Left lung (tissue), 10 donors: ENCODE data around the gene TRMU. TPM values are rescaled to one million over a fixed set of nuclear protein-coding genes. Genes with fewer than 3 reads are reported as not detected.
A peak's percentile ranks its signal among the peaks of the same experiment; 100 is the strongest.

ENCODE experiments used
- ATAC-seq: fragments of 200-7000 bp; cut with Tn5 transposase; one replicate; pipeline ENCODE4 v1.9.1; 2020; ENCODE audit warnings: moderate library complexity
- DNase-seq, 4 donors: peaks; one replicate each; pipeline ENCODE4 v3.0.0-alpha.2; 2013 to 2020
- H3K27ac ChIP-seq, 2 donors: fragments of 200-600 bp; sonication (generic) in 1 of 2; one replicate each; pipeline versions ENCODE4 v1.5.0 to v1.8.0; 2020 to 2021
- H3K27me3 ChIP-seq, 2 donors: fragments of 200-600 bp; sonication (generic) in 1 of 2; one replicate each; pipeline versions ENCODE4 v1.5.0 to v1.8.0; 2020 to 2021
- H3K36me3 ChIP-seq, 2 donors: fragments of 200-600 bp; sonication (generic) in 1 of 2; one replicate each; pipeline versions ENCODE4 v1.5.0 to v1.8.0; 2020 to 2021
- H3K4me1 ChIP-seq, 2 donors: fragments of 200-600 bp; one replicate each; pipeline ENCODE4 v1.8.0; 2021
- H3K4me3 ChIP-seq, 2 donors: fragments of 200-600 bp; sonication (generic) in 1 of 2; one replicate each; pipeline versions ENCODE4 v1.5.0 to v1.8.0; 2020 to 2021; ENCODE audit warnings: mild to moderate bottlenecking in 1 of 2
- H3K9me3 ChIP-seq, 2 donors: fragments of 200-600 bp; sonication (generic) in 1 of 2; one replicate each; pipeline versions ENCODE4 v1.5.0 to v1.8.0; 2020 to 2021
- intact Hi-C, 2 donors: fragments of 100-400 bp; cut with DNase I; formaldehyde crosslinking; loops; one replicate each; pipeline versions ENCODE4 v1.11.2 to v1.14.2; 2022
- polyA plus RNA-seq, 6 donors: library from polyadenylated mRNA; unstranded; fragments of 120-200 nt; gene quantifications; one replicate each; pipeline ENCODE4 v1.2.1, GENCODE V29; 2013; ENCODE audit not compliant: insufficient read length in 6 of 6
- total RNA-seq, 2 donors: library from RNA; stranded (reverse); fragmentation: NEBNext Ultra II Directional; extraction: Animal tissue kit (Norgen Biotek cat#: 25700); gene quantifications; one replicate each; pipeline ENCODE4 v1.2.1, GENCODE V29; 2021
- TF ChIP-seq, protein P1 (sequence below), 2 donors: fragments of 200-600 bp; sonication (generic) in 1 of 2; IDR thresholded peaks; one replicate each; pipeline versions ENCODE4 v1.5.0 to v1.8.0; 2021; ENCODE audit warnings: antibody characterized with exemption in 2 of 2
- donor health status: DM: no; HTN: yes; CAD: no.
- donor health status: DM: no; HTN: no; CAD: no.

The TRMU gene
- total and polyA plus RNA-seq, 8 donors, result 34.1 to 53.1 (median 42.5) TPM

DNA sequence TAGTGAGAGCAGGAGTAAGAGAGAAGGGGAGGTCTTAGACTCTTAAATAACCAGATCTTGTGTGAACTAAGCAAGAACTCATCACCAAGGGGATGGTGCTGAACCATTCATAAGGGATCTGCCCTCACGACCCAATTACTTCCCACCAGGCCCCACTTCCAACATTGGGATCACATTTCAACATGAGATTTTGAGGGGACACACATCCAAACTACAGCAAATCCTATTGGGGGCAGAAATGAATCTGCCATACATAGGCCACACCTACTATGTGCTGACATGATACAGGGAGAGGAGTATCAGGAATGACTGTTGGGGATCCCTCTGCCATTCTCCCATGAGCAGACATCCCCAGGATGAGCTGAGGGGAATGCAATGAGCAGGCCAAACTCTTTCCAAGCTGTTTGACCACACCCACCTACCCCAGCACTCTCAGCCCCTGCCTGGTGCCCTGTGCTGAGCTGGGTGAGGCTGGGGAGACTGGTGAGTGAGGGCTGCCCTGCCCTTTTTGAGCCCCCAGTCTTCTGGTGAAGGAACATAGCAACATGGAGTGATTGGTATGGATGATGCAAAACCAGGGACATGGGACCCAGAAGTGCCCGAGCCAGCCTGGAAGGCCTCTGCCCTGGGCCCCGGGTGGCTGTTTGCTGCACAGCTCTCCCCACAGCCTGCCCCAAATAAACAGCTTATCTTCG, 40.1 kb upstream of the TRMU start:
- Histone ChIP-seq H3K4me1 (peaks cover 8 to 45% of the 10 kb centered on the region in 2 donors), H3K9me3 (peaks cover 0 to 7% of the 10 kb centered on the region in 2 donors), H3K27me3 (no peaks in the 10 kb centered on the region), H3K27ac (peak overlapping the region in 1 of 2 donors; percentile 98), H3K4me3 (peak overlapping the region in 1 of 2 donors; percentile 49), H3K36me3 (peaks cover 0 to 31% of the 10 kb centered on the region in 2 donors)
- ATAC-seq (no peak), DNase-seq (no peak)
- TF ChIP-seq, protein P1, sequence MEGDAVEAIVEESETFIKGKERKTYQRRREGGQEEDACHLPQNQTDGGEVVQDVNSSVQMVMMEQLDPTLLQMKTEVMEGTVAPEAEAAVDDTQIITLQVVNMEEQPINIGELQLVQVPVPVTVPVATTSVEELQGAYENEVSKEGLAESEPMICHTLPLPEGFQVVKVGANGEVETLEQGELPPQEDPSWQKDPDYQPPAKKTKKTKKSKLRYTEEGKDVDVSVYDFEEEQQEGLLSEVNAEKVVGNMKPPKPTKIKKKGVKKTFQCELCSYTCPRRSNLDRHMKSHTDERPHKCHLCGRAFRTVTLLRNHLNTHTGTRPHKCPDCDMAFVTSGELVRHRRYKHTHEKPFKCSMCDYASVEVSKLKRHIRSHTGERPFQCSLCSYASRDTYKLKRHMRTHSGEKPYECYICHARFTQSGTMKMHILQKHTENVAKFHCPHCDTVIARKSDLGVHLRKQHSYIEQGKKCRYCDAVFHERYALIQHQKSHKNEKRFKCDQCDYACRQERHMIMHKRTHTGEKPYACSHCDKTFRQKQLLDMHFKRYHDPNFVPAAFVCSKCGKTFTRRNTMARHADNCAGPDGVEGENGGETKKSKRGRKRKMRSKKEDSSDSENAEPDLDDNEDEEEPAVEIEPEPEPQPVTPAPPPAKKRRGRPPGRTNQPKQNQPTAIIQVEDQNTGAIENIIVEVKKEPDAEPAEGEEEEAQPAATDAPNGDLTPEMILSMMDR (IDR thresholded peaks at IDR 0.05), result no peak
- intact Hi-C loops, result no loop called here

DNA sequence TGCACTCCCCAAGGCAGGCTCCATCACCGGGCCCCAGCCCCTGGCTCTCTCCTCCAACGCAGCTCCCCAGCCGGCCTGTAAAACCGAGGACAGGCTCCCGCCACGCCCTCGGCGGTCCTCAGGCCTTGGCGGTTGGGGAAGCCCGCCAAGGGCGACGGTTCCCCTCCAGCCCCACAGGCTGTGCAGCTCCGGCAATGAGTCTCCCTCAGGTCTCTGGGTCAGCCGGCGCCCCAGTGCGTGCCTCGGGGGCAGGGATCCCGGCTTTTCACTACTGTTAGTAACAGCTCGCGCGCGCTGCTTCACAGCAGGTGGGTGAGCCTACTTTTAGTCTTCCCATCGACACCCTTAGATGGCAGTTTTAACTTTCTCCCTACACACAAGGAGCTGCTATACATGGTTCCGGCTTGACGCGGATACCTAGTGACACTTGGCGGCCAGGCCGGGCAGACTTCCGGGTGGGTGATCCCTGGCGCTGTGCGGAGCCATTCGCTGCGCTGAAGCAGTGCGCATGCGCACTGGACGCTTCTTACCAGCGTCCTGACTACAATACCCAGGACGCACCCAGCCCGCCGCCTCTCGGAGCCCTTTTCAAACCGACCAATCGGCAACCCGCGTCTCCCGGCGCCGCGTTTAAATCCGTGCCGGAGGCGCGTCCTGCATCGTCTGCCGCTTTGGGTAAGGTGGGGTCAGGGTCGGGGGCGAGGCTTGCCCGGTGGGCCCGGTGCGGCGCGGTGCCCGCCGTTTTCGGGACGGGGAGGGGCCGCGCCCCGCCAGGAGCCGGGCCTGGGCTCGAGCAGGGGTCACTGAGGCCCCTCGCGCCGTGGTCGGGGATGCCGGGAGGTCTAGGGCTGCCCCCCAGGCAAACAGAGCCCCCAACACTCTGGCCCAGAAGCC, 39.0 kb upstream of the TRMU start, which contains the start of gene GTSE1:
Gene GTSE1 (plus strand): TSS at position 614 of the 894 bp plus-strand sequence. CDS start 531 bp downstream, outside the sequence.
- peak; percentile 98 for ATAC-seq
- DNase-seq, result peak; percentile 97 to 100 (median 98)
- Histone ChIP-seq H3K27ac (peak within 1 kb of the TSS; percentile 95 to 98), H3K4me1 (peaks cover 8 to 45% of the 10 kb centered on the region in 2 donors), H3K27me3 (no peaks in the 10 kb centered on the region), H3K4me3 (peak within 1 kb of the TSS; percentile 49 to 56), H3K36me3 (peaks cover 0 to 23% of the 10 kb centered on the region in 2 donors), H3K9me3 (peaks cover 0 to 7% of the 10 kb centered on the region in 2 donors)
- intact Hi-C loops, result no loop called here
- TF ChIP-seq, protein P1 (IDR thresholded peaks at IDR 0.05), result no peak

DNA sequence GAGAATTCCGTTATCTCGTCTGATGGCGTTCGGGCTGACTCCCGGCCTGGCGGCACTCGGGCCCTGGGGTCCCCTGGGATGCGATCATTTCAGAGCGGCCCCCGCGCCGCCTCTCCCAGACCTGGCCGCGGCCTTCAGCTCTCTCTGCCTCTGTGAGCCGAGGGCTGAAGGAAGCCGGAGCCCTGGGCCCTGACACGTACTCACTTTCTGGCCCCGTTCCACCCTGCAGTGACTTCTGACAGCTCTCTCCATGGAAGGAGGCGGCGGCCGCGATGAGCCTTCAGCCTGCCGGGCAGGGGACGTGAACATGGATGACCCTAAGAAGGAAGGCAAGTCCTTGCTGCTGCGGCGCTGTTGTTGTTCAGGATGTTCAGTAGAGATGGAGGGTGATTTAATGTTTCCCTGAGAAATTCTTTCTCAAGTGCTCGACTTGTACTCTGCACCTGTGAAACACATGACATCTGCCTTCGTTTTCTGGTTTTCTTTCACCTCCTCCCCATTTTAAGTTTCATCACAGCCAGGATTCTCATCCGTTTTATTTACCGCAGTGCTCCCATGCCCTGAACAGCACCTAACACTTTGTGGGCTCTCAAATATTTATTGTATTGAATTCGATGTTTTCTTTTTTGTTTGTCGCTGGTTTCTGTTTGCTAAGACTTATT, 38.2 kb upstream of the TRMU start:
- ATAC-seq, result no peak
- no peak for DNase-seq
- Histone ChIP-seq H3K4me3 (peak overlapping the region; percentile 49 to 56), H3K27ac (no peak overlapping the region), H3K9me3 (no peaks in the 10 kb centered on the region), H3K27me3 (no peaks in the 10 kb centered on the region), H3K4me1 (peaks cover 8 to 45% of the 10 kb centered on the region in 2 donors), H3K36me3 (peaks cover 0 to 15% of the 10 kb centered on the region in 2 donors)
- TF ChIP-seq, protein P1 (IDR thresholded peaks at IDR 0.05), result no peak
- intact Hi-C loops, result no loop called here

DNA sequence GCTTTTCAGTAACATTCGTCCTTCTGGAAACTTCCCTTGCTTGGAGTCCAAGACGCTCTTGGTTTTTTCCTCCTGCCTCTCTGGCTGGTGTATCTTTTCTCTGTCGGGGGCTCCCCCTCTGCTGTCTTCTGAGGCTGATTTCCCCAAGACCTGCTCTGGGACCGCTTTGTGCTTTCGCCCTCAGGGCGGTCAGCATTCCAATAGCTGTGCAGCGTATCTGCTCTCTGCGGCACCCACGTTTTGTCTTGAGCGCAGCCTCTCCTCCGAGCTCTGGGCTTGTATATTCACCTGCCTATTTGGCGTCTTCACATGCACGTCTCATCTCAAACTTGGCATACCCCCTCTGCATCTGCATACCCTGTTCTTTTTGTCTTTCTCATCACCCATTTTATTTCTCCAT, 36.4 kb upstream of the TRMU start:
- Histone ChIP-seq H3K9me3 (no peaks in the 10 kb centered on the region), H3K27me3 (no peaks in the 10 kb centered on the region), H3K27ac (no peak overlapping the region), H3K4me1 (peaks cover 8 to 33% of the 10 kb centered on the region in 2 donors), H3K4me3 (no peak overlapping the region), H3K36me3 (no peaks in the 10 kb centered on the region)
- TF ChIP-seq, protein P1 (IDR thresholded peaks at IDR 0.05), result no peak
- ATAC-seq (no peak), DNase-seq (peak in 1 of 4 donors; percentile 3)
- intact Hi-C loops, result no loop called here
